ENCODE data around the gene AHI1. TPM values are rescaled to one million over a fixed set of nuclear protein-coding genes. Genes with fewer than 3 reads are reported as not detected.

AHI1 gene
- total RNA-seq, 1 donor from 2014 or later = 61.1 TPM

DNA sequence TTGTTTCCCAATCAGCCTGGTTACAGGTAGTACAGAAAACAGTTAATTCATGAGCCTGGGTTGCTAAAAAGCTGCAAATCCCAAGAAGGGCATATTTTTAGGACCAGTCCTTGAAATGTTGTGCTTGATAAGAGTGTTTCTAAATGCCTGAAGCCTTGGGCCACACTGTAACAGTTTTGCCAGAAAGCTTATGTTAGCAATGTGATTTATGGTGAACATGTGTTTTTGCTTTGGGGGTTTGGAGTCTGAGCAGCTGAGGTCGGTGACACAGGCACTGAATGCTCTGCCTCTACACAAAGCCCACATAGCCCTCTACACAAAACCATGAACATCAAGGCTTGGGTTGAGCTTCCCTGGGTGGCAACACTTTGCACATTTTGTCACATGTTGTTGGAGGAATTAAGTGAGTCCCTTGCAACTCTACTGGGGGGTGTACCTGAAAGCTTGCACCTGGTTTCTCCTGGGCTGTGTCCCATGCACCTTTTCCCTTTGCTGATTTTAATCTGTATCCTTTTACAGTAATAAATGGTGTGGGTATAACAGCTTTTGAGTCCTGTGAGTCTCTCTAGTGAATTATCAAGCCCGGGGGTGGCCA is 22.2 kb downstream of the AHI1 start:
- no peak for DNase-seq (ENCODE audit: low spot score)
- intact Hi-C loops (cut with DNase I) = no loop called here
- ATAC-seq = no peak

DNA sequence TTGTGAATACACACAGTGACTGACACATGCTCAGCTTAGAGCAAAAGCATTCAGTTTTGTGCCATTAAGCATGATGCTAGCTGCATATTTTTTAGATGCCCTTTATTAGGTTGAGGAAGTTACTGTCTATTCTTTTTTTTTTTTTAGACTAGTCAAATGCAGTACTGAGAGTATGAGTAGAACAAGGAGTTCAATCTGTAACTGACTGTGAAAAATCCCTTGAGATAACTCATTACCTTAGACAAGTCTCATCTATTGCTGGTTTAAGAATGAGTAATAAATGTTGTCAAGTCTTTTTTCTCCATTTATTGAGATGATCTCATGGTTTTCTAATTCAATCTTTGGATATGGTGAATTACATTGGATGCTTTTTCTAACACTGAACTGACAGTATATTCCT is 23.2 kb downstream of the AHI1 start:
- DNase-seq (ENCODE audit: low spot score) = no peak
- intact Hi-C loops (cut with DNase I) = no loop called here
- no peak for ATAC-seq

DNA sequence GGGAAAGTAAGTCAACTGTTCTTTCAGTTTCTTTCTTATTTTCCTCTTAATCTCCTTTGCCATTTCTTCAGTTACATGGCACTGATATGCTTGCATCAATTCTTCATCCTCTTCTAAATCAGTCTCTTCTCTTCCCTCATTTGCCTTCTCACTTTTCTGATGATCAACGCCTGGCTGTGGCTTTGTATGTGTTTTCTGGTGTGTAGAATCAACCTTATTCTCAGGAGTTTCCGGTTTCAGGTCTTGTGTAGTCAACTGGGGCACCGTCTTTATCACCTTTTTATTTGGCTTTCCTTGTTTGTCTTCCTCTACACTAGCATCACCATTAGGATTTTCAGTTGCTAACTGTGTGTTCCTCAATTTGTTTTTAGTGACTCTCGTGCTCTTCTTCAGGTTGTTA is 31.6 kb downstream of the AHI1 start:
- no peak for ATAC-seq
- no peak for DNase-seq (ENCODE audit: low spot score)
- intact Hi-C loops (cut with DNase I) = no loop called here

DNA sequence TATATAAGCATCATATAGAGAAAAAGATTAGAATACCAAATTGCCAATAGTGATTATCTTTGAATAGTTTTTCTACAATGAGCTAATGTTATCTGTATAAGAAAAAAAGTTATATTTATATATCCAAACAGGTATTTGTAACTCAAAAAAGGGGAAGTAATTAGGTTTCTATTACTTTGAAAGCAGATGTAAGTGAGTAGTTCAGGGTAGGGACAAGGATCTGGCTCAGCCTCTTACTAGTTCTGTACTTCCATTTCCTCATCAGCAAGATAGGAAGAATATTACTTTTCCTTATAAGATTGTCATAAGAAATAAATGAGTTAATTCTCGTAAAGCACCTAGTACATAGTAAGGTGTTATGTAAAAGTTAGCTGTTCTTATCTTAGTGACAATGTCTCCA is 32.2 kb downstream of the AHI1 start:
- ATAC-seq (no peak), DNase-seq (ENCODE audit: low spot score) (no peak)
- intact Hi-C loops (cut with DNase I) = no loop called here

DNA sequence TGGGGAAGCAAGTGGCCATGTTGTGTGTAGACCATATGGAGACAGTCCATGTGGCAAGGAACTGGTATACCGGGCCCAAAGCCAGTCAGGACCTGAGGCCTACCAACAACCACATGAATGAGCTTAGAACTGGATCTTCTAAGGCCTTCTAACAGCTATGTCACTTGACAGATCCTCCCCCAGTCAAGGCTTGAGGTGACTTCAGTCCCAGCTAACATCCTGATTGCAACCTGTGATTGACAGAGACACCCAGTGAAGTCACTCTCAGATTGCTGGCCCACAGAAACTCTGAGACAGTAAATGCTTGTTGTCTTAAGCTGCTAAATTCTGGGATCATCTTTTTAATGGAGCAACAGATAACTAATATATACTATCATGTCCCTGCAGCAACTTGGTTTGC is 32.9 kb downstream of the AHI1 start:
- intact Hi-C loops (cut with DNase I) = no loop called here
- ATAC-seq = no peak
- no peak for DNase-seq (ENCODE audit: low spot score)

DNA sequence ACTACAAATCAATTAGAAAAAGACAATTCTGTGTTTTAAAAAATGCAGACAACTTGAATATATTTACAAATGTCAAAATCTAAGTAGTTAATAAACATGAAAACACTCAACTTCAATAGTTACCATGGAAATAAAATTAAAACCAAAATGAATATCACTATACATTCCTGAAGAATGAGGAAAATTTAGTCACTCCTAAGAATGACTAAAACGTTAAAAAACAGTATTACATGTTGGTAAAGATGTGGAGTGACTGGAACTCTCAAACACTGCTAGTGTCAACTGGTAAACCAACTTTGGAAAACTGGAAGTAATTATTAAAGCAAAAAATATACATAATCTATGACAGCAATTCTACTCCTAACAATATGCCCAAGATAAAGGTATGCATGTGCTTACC is 36.3 kb downstream of the AHI1 start:
- DNase-seq (ENCODE audit: low spot score) (no peak), ATAC-seq (no peak)
- intact Hi-C loops (cut with DNase I) = no loop called here

DNA sequence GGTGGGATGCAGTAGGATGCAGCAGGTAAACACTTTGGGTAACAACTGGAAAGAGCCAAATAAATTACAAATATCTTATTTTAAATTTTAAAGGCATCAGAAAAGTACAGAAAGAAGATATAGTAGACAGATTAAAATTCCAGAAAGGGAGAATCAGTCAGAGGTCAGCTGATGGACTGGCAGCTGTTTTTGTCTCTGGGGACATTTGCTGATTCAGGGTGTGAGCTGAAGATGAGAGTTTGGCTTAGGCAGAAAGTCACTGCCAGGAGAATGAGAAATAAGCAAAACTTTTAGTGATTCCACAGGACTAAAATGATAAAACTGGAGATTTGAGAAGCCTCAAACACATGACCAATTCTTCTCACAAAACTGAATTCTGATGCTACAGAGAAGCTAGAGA is 39.5 kb downstream of the AHI1 start:
- peak; percentile 65 for DNase-seq (ENCODE audit: low spot score)
- intact Hi-C loops (cut with DNase I) = no loop called here
- ATAC-seq = peak; percentile 59

DNA sequence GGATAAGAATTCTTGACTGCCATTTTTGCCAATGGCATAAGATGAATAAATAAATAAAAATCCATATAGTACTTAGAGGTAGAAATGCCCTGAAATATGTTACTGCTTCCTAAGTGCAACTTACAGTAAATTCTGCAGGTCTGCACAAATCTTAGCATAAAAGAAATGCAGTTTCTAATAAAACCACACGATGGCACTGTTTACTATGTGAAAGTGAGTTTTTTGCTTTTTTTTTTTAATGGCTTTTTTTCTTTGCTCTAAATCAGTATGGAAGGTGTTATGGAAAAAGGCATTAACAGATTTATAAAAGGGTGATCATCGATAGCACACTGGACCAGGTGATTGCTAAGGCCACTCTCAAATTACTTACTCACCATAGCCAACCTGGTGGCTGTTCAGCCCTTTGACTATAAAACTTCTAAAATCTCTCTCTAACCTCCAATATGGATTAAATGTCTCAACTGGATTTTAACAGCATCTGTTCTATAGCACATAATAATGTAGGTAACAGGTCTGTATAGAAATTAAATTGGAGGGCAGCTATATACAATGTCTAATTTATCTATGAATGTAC is 45.8 kb downstream of the AHI1 start:
- ATAC-seq = no peak

DNA sequence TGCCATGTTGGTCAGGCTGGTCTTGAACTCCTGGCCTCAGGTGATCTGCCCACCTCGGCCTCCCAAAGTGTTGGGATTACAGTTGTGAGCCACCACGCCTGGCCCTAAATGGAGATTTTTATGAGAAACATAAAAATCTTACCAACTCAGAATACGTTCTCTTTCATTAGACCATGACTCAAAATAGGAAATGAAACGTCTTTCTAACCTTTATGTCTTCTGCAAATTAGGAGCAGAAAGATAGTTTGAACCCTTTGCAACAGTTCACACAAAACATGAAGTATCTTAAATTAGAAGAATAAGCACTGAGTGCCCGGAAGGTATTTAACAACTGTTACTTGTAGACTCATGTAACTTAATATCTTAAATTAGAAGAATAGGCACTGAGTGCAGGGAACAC is 48.3 kb downstream of the AHI1 start:
- ATAC-seq = no peak
- DNase-seq (ENCODE audit: low spot score) = no peak
- intact Hi-C loops (cut with DNase I) = no loop called here

More for the DNA sequence above, 45.8 kb downstream of the AHI1 start:
- no peak for DNase-seq (ENCODE audit: low spot score)
- intact Hi-C loops (cut with DNase I) = no loop called here

DNA sequence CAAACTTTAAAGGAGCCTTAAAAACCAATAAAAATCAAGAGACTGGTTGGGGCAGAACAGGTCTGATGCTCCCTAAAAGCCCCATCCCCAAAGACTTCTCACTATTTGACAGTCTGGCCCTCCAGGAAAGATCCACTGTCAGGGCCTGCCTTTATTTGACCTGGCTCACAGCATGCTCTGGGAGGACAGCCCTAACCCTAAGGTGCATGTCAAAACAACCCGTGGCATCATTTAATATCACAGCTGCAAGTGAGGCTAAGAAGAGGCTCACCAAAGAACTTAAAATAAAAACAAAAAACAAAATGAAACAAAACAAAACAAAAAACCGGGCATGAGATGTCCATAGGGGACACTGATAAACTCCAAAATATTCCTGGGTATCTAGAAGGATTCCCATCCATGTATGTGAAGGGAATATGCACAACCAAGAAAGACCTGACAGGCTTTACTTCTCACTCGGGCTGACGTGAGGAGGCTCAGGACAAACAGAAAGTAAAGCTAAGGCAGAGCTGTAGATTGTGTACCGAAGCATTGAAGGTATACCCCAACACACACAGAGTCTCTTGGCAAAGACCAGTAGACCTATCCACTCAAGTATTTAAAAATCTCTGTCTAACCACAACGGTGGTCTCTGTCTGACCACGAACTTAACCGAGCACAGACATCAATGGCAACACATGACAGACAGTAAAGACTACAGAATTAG is 57.3 kb downstream of the AHI1 start:
- ATAC-seq (peak; percentile 70), DNase-seq (ENCODE audit: low spot score) (no peak)
- intact Hi-C loops (cut with DNase I) = no loop called here

DNA sequence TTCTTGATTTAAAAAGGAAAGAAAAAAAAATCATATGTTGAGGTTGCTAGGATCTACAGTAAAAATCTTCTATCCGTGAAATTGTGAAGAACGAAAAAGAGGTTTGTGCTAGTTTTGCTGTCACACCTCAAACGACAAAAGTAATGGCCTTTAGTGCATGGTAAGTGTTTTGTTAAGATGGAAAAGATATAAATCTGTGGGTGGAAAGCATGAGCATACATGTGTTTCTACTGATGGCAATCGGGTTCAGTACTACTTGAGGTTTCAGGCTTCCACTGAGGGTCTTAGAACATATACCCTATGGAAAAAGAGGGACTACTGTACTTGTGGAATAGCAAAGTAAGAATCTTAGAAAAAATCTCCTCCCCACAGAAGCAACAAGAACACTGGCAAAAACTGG is 58.0 kb downstream of the AHI1 start:
- ATAC-seq = no peak
- DNase-seq (ENCODE audit: low spot score) = no peak
- intact Hi-C loops (cut with DNase I) = no loop called here

DNA sequence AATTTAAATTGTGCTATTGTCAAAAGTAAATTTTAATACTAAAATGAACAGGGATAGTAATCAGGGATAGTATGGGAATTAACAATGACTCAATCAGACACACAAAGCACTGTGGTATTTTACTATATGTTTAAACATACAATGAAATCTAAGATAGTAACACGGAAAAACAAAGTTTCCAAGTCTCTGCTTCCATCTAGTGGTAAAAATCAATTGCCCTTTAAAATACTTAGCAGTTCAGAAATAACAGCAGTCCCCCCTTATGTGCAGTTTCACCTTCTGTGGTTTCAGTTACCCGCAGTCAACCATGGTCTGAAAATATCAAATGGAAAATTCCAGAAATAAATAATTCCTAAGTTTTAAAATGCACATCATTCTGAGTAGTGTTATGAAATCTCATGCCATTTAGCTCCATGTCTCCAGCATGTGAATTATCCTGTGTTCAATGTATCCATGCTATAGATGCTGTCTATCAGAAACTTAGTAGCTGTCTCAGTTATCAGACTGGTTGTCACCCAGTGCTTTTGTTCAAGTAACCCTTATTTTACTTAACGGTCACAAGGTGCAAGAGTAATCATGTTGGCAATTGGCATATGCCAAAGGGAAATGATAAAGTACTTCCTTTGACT is 58.5 kb downstream of the AHI1 start:
- ATAC-seq (no peak), DNase-seq (ENCODE audit: low spot score) (no peak)
- intact Hi-C loops (cut with DNase I) = no loop called here

DNA sequence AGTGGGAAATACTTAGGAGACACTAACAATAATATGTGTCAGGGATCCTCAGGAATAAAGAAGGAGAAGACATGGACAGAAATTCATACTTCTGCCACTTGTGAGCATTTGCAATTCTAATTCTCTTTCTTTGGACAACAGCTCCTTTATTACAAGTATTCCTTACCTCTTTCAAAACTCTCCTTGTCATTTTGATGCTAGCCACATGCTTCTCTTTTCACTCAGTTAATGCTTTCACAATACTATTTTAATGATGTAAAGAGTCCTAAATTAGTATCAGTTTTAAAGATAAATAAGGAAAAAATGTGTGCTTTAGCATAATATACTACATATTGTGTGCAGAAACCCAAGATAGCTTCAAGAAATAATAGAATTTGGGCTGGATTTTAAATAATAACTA is 62.5 kb downstream of the AHI1 start:
- DNase-seq (ENCODE audit: low spot score) = no peak
- no peak for ATAC-seq
- intact Hi-C loops (cut with DNase I) = no loop called here

DNA sequence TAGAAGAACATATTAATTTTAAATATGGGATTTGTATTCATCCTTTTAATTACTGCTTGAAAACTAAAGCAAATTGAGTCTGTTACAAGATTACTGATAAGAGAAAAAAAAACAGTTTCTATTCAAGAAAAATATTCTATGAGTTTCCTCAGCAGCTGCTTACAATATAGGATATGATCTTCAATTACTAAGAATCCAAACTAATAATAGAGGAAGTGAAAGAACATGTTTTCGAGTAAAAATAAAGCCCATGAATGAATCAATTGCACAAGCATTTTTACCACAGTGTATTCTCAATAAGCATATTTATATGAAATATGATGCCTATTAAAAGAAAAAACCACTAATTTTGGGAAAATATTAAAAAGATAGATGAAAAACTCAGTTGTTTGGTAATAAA is 63.4 kb downstream of the AHI1 start:
- no peak for DNase-seq (ENCODE audit: low spot score)
- intact Hi-C loops (cut with DNase I) = no loop called here
- ATAC-seq = no peak

DNA sequence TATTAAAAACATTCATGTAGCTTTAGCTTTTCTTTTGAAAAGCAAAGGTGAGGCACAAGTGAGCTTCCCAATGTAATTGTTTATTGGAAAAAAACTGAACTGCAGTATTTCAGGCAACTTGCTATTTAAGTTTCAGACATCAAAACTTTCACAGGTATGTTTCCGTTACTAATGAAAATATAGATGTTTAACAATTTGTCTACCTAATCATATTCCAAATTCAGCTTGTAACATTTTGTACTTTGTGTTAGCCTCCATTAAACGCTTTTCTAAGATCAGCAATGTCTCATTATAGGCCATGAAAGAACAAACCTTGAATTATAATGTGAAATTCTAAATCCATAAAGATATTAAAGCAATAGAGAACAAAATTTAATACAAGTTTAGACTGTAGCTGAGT is 69.5 kb downstream of the AHI1 start:
- DNase-seq (ENCODE audit: low spot score) (no peak), ATAC-seq (no peak)
- intact Hi-C loops (cut with DNase I) = loop anchor here (10.0 kb wide), 1 partner anchor 517 kb away; no protein-coding TSS in a partner anchor

DNA sequence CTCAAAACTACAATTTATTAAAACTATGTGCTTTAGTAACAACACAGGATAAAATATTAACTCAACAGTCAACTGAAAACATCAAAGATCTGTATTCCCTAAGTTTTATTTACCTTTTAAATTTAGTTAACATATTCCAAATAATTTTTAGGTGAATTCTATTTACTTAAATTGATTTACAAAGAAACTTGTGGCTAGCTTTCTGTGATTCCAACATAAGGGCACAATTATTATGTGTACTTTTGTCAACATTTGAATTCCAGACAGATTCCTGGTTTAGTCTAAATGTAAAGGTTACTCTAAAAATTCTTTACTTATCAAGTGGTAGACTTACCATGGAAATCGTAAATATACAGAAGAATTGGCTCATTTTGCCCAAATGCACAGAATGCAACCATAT is 70.7 kb downstream of the AHI1 start:
- no peak for ATAC-seq
- intact Hi-C loops (cut with DNase I) = loop anchor here (10.0 kb wide), 1 partner anchor 518 kb away; no protein-coding TSS in a partner anchor
- no peak for DNase-seq (ENCODE audit: low spot score)

DNA sequence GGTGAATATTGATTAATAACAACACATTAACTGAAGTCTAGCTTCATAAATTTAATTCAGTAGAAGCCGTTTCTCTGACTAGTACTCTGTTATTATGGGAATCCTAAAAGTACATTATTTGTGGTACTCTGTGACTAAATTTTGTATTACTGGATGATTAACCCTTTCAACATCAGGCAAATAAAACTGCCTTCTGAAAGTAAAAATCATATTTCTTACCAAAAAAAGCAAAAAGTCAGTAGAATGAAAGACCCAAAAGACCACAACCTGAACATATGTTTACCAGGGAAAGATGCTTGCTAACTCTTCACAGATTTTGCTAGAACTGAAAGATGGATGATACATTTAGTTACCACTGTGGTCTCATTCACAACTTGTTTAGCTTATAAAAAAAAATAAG is 73.2 kb downstream of the AHI1 start:
- ATAC-seq = no peak
- no peak for DNase-seq (ENCODE audit: low spot score)
- intact Hi-C loops (cut with DNase I) = loop anchor here (10.0 kb wide), 1 partner anchor 520 kb away; no protein-coding TSS in a partner anchor

DNA sequence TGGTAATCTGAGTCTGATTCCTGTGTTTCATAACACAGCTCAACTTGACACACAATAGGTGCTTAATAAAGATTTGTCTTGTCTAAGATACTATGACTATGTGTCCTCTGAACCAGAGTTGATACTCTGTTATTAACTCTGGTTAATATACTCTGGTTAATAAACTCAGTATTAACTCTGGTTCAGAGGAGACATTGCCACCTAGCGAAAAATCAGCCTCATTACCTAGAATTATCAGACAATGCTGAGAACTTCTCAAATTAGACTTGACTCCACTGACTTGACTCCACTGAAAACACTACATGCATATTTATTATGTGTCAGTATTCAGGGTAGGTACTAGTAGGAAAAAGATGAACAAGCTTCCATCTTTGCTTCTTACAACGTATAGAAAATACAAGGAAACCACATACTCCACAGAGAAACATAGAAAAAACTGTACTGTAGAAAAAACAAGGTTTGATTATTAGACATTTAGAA is 73.9 kb downstream of the AHI1 start:
- intact Hi-C loops (cut with DNase I) = loop anchor here (10.0 kb wide), 1 partner anchor 521 kb away; no protein-coding TSS in a partner anchor
- peak; percentile 61 for ATAC-seq
- no peak for DNase-seq (ENCODE audit: low spot score)

DNA sequence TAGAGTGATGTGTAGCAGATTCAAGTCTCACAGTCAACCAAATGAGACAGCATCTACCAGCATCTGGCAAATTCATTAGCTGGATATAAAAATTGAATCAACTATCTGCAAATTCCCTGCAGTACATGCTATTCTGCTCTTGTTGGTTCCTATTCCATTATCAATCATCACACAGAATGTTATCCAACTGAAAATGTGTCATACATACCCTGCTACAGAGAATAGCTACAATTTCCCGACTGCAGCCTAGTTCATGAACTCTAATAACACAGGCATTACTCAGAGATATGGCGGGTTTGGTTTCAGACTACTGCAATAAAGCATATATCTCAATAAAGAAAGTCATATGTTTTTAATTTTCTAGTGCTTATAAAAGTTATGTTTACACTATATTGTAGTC is 78.4 kb downstream of the AHI1 start:
- intact Hi-C loops (cut with DNase I) = no loop called here
- no peak for DNase-seq (ENCODE audit: low spot score)
- ATAC-seq = no peak
